A549 (cell line): ENCODE measurements around the gene TTPAL. TPM values are rescaled to one million over a fixed set of nuclear protein-coding genes. Genes with fewer than 3 reads are reported as not detected.

Source experiments
- ATAC-seq, 2 experiments: fragments of 200-7000 bp in 1 of 2; fragments of >200 bp in 1 of 2; cut with Nextera tagmentation in 1 of 2; cut with Tn5 transposase in 1 of 2; 3 replicates each; pipeline versions ENCODE4 v1.8.0 to v1.9.1; 2018 to 2020; ENCODE audit warnings: mild to moderate bottlenecking in 1 of 2, moderate library complexity in 1 of 2
- CTCF ChIA-PET: fragments of 300-600 bp; sonication (Branson Sonifier 250); formaldehyde crosslinking; extraction: SDS; loops from one replicate; lab custom pipeline; 2021; ENCODE audit warnings: antibody characterized with exemption, inconsistent platforms; lab: Yijun Ruan, JAX
- POLR2A ChIA-PET: fragments of 350-600 bp; formaldehyde crosslinking; extraction: SDS; loops from one replicate; lab custom pipeline; 2021; ENCODE audit warnings: antibody characterized with exemption, inconsistent platforms; lab: Yijun Ruan, JAX
- DNase-seq, 2 experiments: peaks; one replicate each; pipeline versions ENCODE4 v3.0.0 to v3.0.0-alpha.2; 2011 to 2016; ENCODE audit warnings: low read depth in 1 of 2, low spot score in 1 of 2
- FAIRE-seq: peaks from 2 replicates; lab custom pipeline; 2011; peaks lifted over from hg19 to GRCh38; lab: Jason Lieb, UNC
- H3K27ac ChIP-seq, 2 experiments: fragments of >200 bp; sonication (Bioruptor Twin); formaldehyde crosslinking; 3 replicates each; pipeline ENCODE4 v1.5.1; 2016 to 2017
- H3K4me1 ChIP-seq: fragments of >200 bp; sonication (Bioruptor Twin); formaldehyde crosslinking; 3 replicates; pipeline ENCODE4 v1.6.1; 2016
- H3K4me2 ChIP-seq: fragments of >200 bp; sonication (Bioruptor Twin); formaldehyde crosslinking; 3 replicates; pipeline ENCODE4 v1.6.1; 2016
- H3K4me3 ChIP-seq: fragments of >200 bp; sonication (Bioruptor Twin); formaldehyde crosslinking; 3 replicates; pipeline ENCODE4 v1.5.1; 2016
- H3K9me3 ChIP-seq: fragments of >200 bp; sonication (Bioruptor Twin); formaldehyde crosslinking; 3 replicates; pipeline ENCODE4 v1.6.1; 2016
- CBX8 ChIP-seq: fragments of 200-600 bp; sonication (generic); IDR thresholded peaks from 2 replicates; pipeline ENCODE4 v1.6.1; 2016
- E2F6 ChIP-seq: IDR thresholded peaks from 2 replicates; pipeline ENCODE4 v1.6.1; 2012; ENCODE audit warnings: low read depth, borderline replicate concordance
- HDAC2 ChIP-seq: fragments of 200-600 bp; sonication (generic); IDR thresholded peaks from 2 replicates; pipeline ENCODE4 v1.6.1; 2016
- HEYL ChIP-seq: fragments of 250-450 bp; sonication (Bioruptor Pico); IDR thresholded peaks from 2 replicates; pipeline ENCODE4 v1.8.0; 2021; ENCODE audit warnings: mild to moderate bottlenecking, moderate library complexity
- HOXA7 ChIP-seq: fragments of 250-450 bp; sonication (Bioruptor Pico); IDR thresholded peaks from 2 replicates; pipeline ENCODE4 v1.5.0; 2020; ENCODE audit warnings: mild to moderate bottlenecking, moderate library complexity
- HOXB13 ChIP-seq: fragments of 250-450 bp; sonication (Bioruptor Pico); IDR thresholded peaks from 2 replicates; pipeline ENCODE4 v1.5.0; 2020; ENCODE audit warnings: low read depth, mild to moderate bottlenecking, moderate library complexity
- HOXB5 ChIP-seq: fragments of 250-450 bp; sonication (Bioruptor Pico); IDR thresholded peaks from 2 replicates; pipeline ENCODE4 v1.5.0; 2020; ENCODE audit warnings: mild to moderate bottlenecking, moderate library complexity
- JUNB ChIP-seq: fragments of >200 bp; sonication (Bioruptor Twin); formaldehyde crosslinking; IDR thresholded peaks from 2 replicates; pipeline ENCODE4 v1.6.1; 2016
- KDM1A ChIP-seq: fragments of 200-600 bp; sonication (generic); IDR thresholded peaks from 2 replicates; pipeline ENCODE4 v1.6.1; 2016; ENCODE audit warnings: low read depth, mild to moderate bottlenecking
- MAFK ChIP-seq: fragments of 450-650 bp; IDR thresholded peaks from 2 replicates; pipeline ENCODE4 v1.6.1; 2014; ENCODE audit not compliant: partially characterized antibody
- MAZ ChIP-seq: fragments of 150-350 bp; IDR thresholded peaks from 2 replicates; pipeline ENCODE4 v1.6.1; 2014; ENCODE audit warnings: antibody characterized with exemption, low read depth, low read length, borderline replicate concordance
- MYC ChIP-seq: IDR thresholded peaks from 2 replicates; pipeline ENCODE4 v1.6.1; 2012; ENCODE audit warnings: mild to moderate bottlenecking, inconsistent platforms, low read length, improper control_type of control experiment, borderline replicate concordance
- NFE2L2 ChIP-seq: fragments of 150-350 bp; conservative IDR thresholded peaks from 2 replicates; pipeline ENCODE4 v1.6.1; 2014; ENCODE audit warnings: low read length
- NR3C1 ChIP-seq: fragments of >200 bp; sonication (Bioruptor Twin); formaldehyde crosslinking; IDR thresholded peaks from 3 replicates; pipeline ENCODE4 v1.6.1; 2017
- PBX3 ChIP-seq: IDR thresholded peaks from 2 replicates; pipeline ENCODE4 v1.6.1; 2012
- PHF8 ChIP-seq: fragments of 200-600 bp; sonication (generic); IDR thresholded peaks from 2 replicates; pipeline ENCODE4 v1.6.1; 2016; ENCODE audit warnings: low read depth, mild to moderate bottlenecking, antibody characterized with exemption, moderate library complexity, borderline replicate concordance
- RAD21 ChIP-seq, 2 experiments: fragments of >200 bp in 1 of 2; sonication (Bioruptor Twin) in 1 of 2; formaldehyde crosslinking in 1 of 2; IDR thresholded peaks in 1 of 2; conservative IDR thresholded peaks in 1 of 2; 2 replicates in 1 of 2; 3 replicates in 1 of 2; pipeline ENCODE4 v1.6.1; 2012 to 2018; ENCODE audit warnings: inconsistent platforms in 1 of 2
- RARB ChIP-seq: fragments of 250-450 bp; sonication (Bioruptor Pico); IDR thresholded peaks from 2 replicates; pipeline ENCODE4 v1.8.0; 2021; ENCODE audit warnings: mild to moderate bottlenecking, moderate library complexity
- SMC3 ChIP-seq: fragments of >200 bp; sonication (Bioruptor Twin); formaldehyde crosslinking; IDR thresholded peaks from 3 replicates; pipeline ENCODE4 v1.6.1; 2018; ENCODE audit warnings: inconsistent platforms
- SREBF2 ChIP-seq: fragments of 450-650 bp; IDR thresholded peaks from 2 replicates; pipeline ENCODE4 v1.6.1; 2014; ENCODE audit warnings: mild to moderate bottlenecking, moderate library complexity
- TFCP2L1 ChIP-seq: fragments of 250-450 bp; sonication (Bioruptor Pico); IDR thresholded peaks from 2 replicates; pipeline ENCODE4 v1.5.0; 2021; ENCODE audit warnings: mild to moderate bottlenecking
- USF2 ChIP-seq: fragments of 450-650 bp; IDR thresholded peaks from 2 replicates; pipeline ENCODE4 v1.6.1; 2014; ENCODE audit warnings: antibody characterized with exemption
- ZC3H11A ChIP-seq: fragments of 450-650 bp; IDR thresholded peaks from 2 replicates; pipeline ENCODE4 v1.6.1; 2014; ENCODE audit warnings: antibody characterized with exemption, mild to moderate bottlenecking
- ZFP36 ChIP-seq: fragments of 450-650 bp; IDR thresholded peaks from 2 replicates; pipeline ENCODE4 v1.6.1; 2014; ENCODE audit warnings: borderline replicate concordance; ENCODE audit not compliant: partially characterized antibody
- ZNF302 ChIP-seq: fragments of 250-450 bp; sonication (Bioruptor Pico); IDR thresholded peaks from 2 replicates; pipeline ENCODE4 v1.9.0; 2021; ENCODE audit warnings: inconsistent platforms, mild to moderate bottlenecking, moderate library complexity
- ZSCAN20 ChIP-seq: fragments of 250-450 bp; sonication (Bioruptor Pico); IDR thresholded peaks from 2 replicates; pipeline ENCODE4 v1.8.0; 2022; ENCODE audit warnings: mild to moderate bottlenecking, moderate library complexity
- WGBS: methylation state at CpG from one replicate; pipeline ENCODE4 v1.1.6; 2017; ENCODE audit errors: missing lambda C conversion rate; 5-methylcytosine and 5-hydroxymethylcytosine counted together
- polyA plus RNA-seq, 4 experiments: library from polyadenylated mRNA; depleted of rRNA in 3 of 4; stranded (reverse); fragments of >200 nt; fragmentation: RNase III in 1 of 4; extraction: RNeasy Plus Mini Kit Qiagen cat#74134 plus additional on column Dnase treatment in 1 of 4; gene quantifications; 2 replicates in 3 of 4; 3 replicates in 1 of 4; pipeline ENCODE4 v1.2.3, GENCODE V29; 2011 to 2017
- TF ChIP-seq, protein P1 (sequence below): fragments of 150-350 bp; IDR thresholded peaks from 2 replicates; pipeline ENCODE4 v1.6.1; 2014; ENCODE audit warnings: low read depth, mild to moderate bottlenecking, low read length

Gene TTPAL
- polyA plus RNA-seq, 2 of the 4 experiments (the other 2 are of a cell fraction): 9.1 to 9.2 TPM

GRCh38 chr20:44439318-44439717 lies 36.4 kb upstream of the TTPAL start:
- no peak overlapping the region for H3K4me2 ChIP-seq
- 34% methylated on average over 2 of the region's 2 CpGs for WGBS
- CTCF ChIA-PET: interaction anchor here (0.9 to 2.2 kb wide), 9 partner anchors 9 to 222 kb away, joined by 3 to 8 read pairs (median 3); no protein-coding TSS in a partner anchor
- no peak overlapping the region for H3K27ac ChIP-seq
- DNase-seq: no peak
- TF ChIP-seq, protein P1, sequence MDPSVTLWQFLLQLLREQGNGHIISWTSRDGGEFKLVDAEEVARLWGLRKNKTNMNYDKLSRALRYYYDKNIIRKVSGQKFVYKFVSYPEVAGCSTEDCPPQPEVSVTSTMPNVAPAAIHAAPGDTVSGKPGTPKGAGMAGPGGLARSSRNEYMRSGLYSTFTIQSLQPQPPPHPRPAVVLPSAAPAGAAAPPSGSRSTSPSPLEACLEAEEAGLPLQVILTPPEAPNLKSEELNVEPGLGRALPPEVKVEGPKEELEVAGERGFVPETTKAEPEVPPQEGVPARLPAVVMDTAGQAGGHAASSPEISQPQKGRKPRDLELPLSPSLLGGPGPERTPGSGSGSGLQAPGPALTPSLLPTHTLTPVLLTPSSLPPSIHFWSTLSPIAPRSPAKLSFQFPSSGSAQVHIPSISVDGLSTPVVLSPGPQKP: no peak
- TF ChIP-seq JUNB (no peak), HEYL (CRISPR knock-in tag) (no peak), SMC3 (no peak), ZFP36 (no peak), HDAC2 (no peak), HOXB5 (no peak), RAD21 (conservative IDR thresholded peaks at IDR 0.05 in 1 of 2, IDR thresholded peaks at IDR 0.05 in 1 of 2) (no peak), NFE2L2 (no peak), PHF8 (no peak), ZNF302 (CRISPR knock-in tag) (no peak), E2F6 (no peak), SREBF2 (no peak)
- H3K4me3 ChIP-seq: no peak overlapping the region
- ATAC-seq: no peak
- no peak for FAIRE-seq
- H3K9me3 ChIP-seq: no peaks in the 10 kb centered on the region
- POLR2A ChIA-PET: no interaction called here
- H3K4me1 ChIP-seq: peaks cover 6% of the 10 kb centered on the region

GRCh38 chr20:44442298-44443070 lies 33.2 kb upstream of the TTPAL start:
- TF ChIP-seq MAFK: no peak
- no peak for TF ChIP-seq MYC
- no peak for TF ChIP-seq USF2
- TF ChIP-seq RAD21 (conservative IDR thresholded peaks at IDR 0.05 in 1 of 2, IDR thresholded peaks at IDR 0.05 in 1 of 2): no peak
- TF ChIP-seq NR3C1: no peak
- TF ChIP-seq HOXA7 (CRISPR knock-in tag): no peak
- TF ChIP-seq ZSCAN20 (CRISPR knock-in tag): no peak
- no peak for TF ChIP-seq TFCP2L1
- no peak for TF ChIP-seq PBX3
- TF ChIP-seq HOXB13 (CRISPR knock-in tag): no peak
- no peak for TF ChIP-seq ZC3H11A
- TF ChIP-seq RARB (CRISPR knock-in tag): no peak
- TF ChIP-seq ZNF302 (CRISPR knock-in tag): no peak
- TF ChIP-seq KDM1A: no peak
- no peak for TF ChIP-seq PHF8
- no peak for TF ChIP-seq CBX8
- no peak for TF ChIP-seq MAZ
- TF ChIP-seq HEYL (CRISPR knock-in tag): no peak
- TF ChIP-seq JUNB: no peak
- FAIRE-seq: no peak
- no peak overlapping the region for H3K4me2 ChIP-seq
- ATAC-seq: peak; percentile 62 to 68; a peak in 4 of 6 replicates
- H3K4me3 ChIP-seq: no peak overlapping the region
- no peak for DNase-seq
- H3K9me3 ChIP-seq: no peaks in the 10 kb centered on the region
- H3K4me1 ChIP-seq: no peaks in the 10 kb centered on the region
- ChIA-PET CTCF (interaction anchor here (0.6 to 1.8 kb wide), 6 partner anchors 9 to 228 kb away, joined by 3 to 5 read pairs (median 4); no protein-coding TSS in a partner anchor), POLR2A (no interaction called here)
- WGBS: 35% methylated on average over 12 of the region's 12 CpGs
- H3K27ac ChIP-seq: 0 out of 6 replicates have a peak overlapping the region, but pooled peaks of 1 of the 2 experiments have one; percentile 0
